ENCODE measurements around the gene NPIPB8.

GRCh38 chr16:28617874-28618273 is 20.0 kb upstream of the NPIPB8 start:
- no peak for TF ChIP-seq MXI1 (conservative IDR thresholded peaks at IDR 0.05; ENCODE audit: poor library complexity, severe bottlenecking)
- no peak for TF ChIP-seq CTCF (IDR thresholded peaks at IDR 0.05; ENCODE audit: poor library complexity, severe bottlenecking)
- TF ChIP-seq REST (IDR thresholded peaks at IDR 0.05; ENCODE audit: borderline replicate concordance), result no peak
- TF ChIP-seq POLR2AphosphoS5 (IDR thresholded peaks at IDR 0.05), result no peak
- TF ChIP-seq TAF1 (IDR thresholded peaks at IDR 0.05; ENCODE audit: low read depth), result no peak
- TF ChIP-seq RAD21 (conservative IDR thresholded peaks at IDR 0.05), result no peak
- no peak for TF ChIP-seq EP300 (conservative IDR thresholded peaks at IDR 0.05; ENCODE audit: poor library complexity, severe bottlenecking)
- TF ChIP-seq EZH2 (IDR thresholded peaks at IDR 0.05; ENCODE audit: borderline replicate concordance, insufficient read depth, low read length, poor library complexity, severe bottlenecking), result no peak
- no peak for TF ChIP-seq SMC3 (conservative IDR thresholded peaks at IDR 0.05; ENCODE audit: poor library complexity)
